GM18508 (cell line): ENCODE results near the gene ELMOD3.
"Not testable (repeated sequence)": the region's sequence is repeated elsewhere in the genome, so short reads cannot be mapped to it uniquely, and the experiment has no call there.

Source experiments
- ATAC-seq: cut with Tn5 transposase; IDR thresholded peaks from one replicate; pipeline ENCODE4 v1.9.1; 2021; ENCODE audit warnings: moderate number of reproducible peaks; ENCODE audit not compliant: insufficient read depth, unreplicated experiment

Gene ELMOD3

GRCh38 chr2:85327822-85328617 lies 26.5 kb upstream of the ELMOD3 start, which contains the start of gene TGOLN2:
TGOLN2 (minus strand) TSS chr2:85327989; CDS start chr2:85327962, 27 bp downstream.
- peak; percentile 54 for ATAC-seq

GRCh38 chr2:85329181-85329651 lies 25.4 kb upstream of the ELMOD3 start:
- no peak for ATAC-seq

GRCh38 chr2:85329701-85330100 lies 24.9 kb upstream of the ELMOD3 start:
- not testable (repeated sequence) for ATAC-seq

GRCh38 chr2:85330839-85331636 lies 23.5 kb upstream of the ELMOD3 start:
- no peak for ATAC-seq

- not testable (repeated sequence) for ATAC-seq
Observed at GRCh38 chr2:85333877-85334276, 20.7 kb upstream of the ELMOD3 start.

- no peak for ATAC-seq
Observed at GRCh38 chr2:85334928-85335327, 19.6 kb upstream of the ELMOD3 start.

GRCh38 chr2:85340034-85340892 lies 14.3 kb upstream of the ELMOD3 start:
- ATAC-seq, result no peak

GRCh38 chr2:85341269-85342029 lies 13.1 kb upstream of the ELMOD3 start:
- no peak for ATAC-seq

- no peak for ATAC-seq
Observed at GRCh38 chr2:85342156-85342555, 12.4 kb upstream of the ELMOD3 start.

GRCh38 chr2:85343207-85343895 lies 11.2 kb upstream of the ELMOD3 start:
- not testable (repeated sequence) for ATAC-seq

GRCh38 chr2:85344356-85344954 lies 10.1 kb upstream of the ELMOD3 start:
- ATAC-seq, result no peak

GRCh38 chr2:85347599-85347998 lies 7.0 kb upstream of the ELMOD3 start:
- ATAC-seq, result no peak

GRCh38 chr2:85353876-85354285 lies 688 bp upstream of the ELMOD3 start:
- no peak for ATAC-seq

GRCh38 chr2:85355073-85355410 lies 473 bp downstream of the ELMOD3 start:
- ATAC-seq, result peak; percentile 15

- ATAC-seq, result no peak
Observed at GRCh38 chr2:85355521-85355920, 952 bp downstream of the ELMOD3 start.

- no peak for ATAC-seq
Observed at GRCh38 chr2:85356186-85356585, 1.6 kb downstream of the ELMOD3 start.

GRCh38 chr2:85357736-85358135 lies 3.2 kb downstream of the ELMOD3 start:
- no peak for ATAC-seq

- ATAC-seq, result not testable (repeated sequence)
Observed at GRCh38 chr2:85362653-85363387, 8.3 kb downstream of the ELMOD3 start.
